Mesothelial cell of epicardium (in vitro differentiated cells): Measurements from ENCODE around the gene SAMD10. TPM values are rescaled to one million over a fixed set of nuclear protein-coding genes. Genes with fewer than 3 reads are reported as not detected.

ENCODE experiments used
- DNase-seq, 2 experiments: peaks; one replicate each; pipeline ENCODE4 v3.0.0; 2021; ENCODE audit warnings: low spot score in 2 of 2; ENCODE audit not compliant: unreplicated experiment in 2 of 2
- H3K27ac Mint-ChIP-seq: 2 replicates; pipeline ENCODE4 v1.8.0; 2021; ENCODE audit warnings: mixed read lengths
- H3K27me3 Mint-ChIP-seq: 2 replicates; pipeline ENCODE4 v1.8.0; 2021; ENCODE audit warnings: low read depth, mixed read lengths
- H3K36me3 Mint-ChIP-seq: 2 replicates; pipeline ENCODE4 v1.8.0; 2021; ENCODE audit warnings: mixed read lengths
- H3K4me1 Mint-ChIP-seq: 2 replicates; pipeline ENCODE4 v1.8.0; 2021; ENCODE audit warnings: mixed read lengths
- H3K4me3 Mint-ChIP-seq: 2 replicates; pipeline ENCODE4 v1.8.0; 2021; ENCODE audit warnings: mild to moderate bottlenecking, moderate library complexity, mixed read lengths
- H3K9me3 Mint-ChIP-seq: 2 replicates; pipeline ENCODE4 v1.8.0; 2021; ENCODE audit warnings: mixed read lengths
- CTCF ChIP-seq: fragments of 200-600 bp; sonication (generic); IDR thresholded peaks from one replicate; pipeline ENCODE4 v1.5.0; 2021; ENCODE audit warnings: antibody characterized with exemption; ENCODE audit not compliant: unreplicated experiment
- total RNA-seq: library from RNA; stranded (reverse); gene quantifications from 3 replicates; pipeline ENCODE4 v1.2.1, GENCODE V29; 2021

The SAMD10 gene
- total RNA-seq, 1 donor from 2014 or later: 11.7 TPM

GRCh38 chr20:63945921-63946920, 33.2 kb downstream of the SAMD10 start:
- peaks cover 19% of the 10 kb centered on the region for H3K4me1 Mint-ChIP-seq
- TF ChIP-seq CTCF: no peak
- no peaks in the 10 kb centered on the region for H3K9me3 Mint-ChIP-seq
- H3K36me3 Mint-ChIP-seq: peaks cover 4% of the 10 kb centered on the region
- peak overlapping the region; percentile 10 for H3K27ac Mint-ChIP-seq
- H3K4me3 Mint-ChIP-seq: no peak overlapping the region
- DNase-seq: no peak
- H3K27me3 Mint-ChIP-seq: no peaks in the 10 kb centered on the region

GRCh38 chr20:63945031-63945658, 34.3 kb downstream of the SAMD10 start:
- TF ChIP-seq CTCF: no peak
- Mint-ChIP-seq H3K27me3 (no peaks in the 10 kb centered on the region), H3K9me3 (no peaks in the 10 kb centered on the region), H3K36me3 (peaks cover 6% of the 10 kb centered on the region), H3K27ac (no peak overlapping the region), H3K4me1 (peaks cover 19% of the 10 kb centered on the region), H3K4me3 (no peak overlapping the region)
- no peak for DNase-seq

- DNase-seq: no peak
- H3K4me3 Mint-ChIP-seq: no peak overlapping the region
- no peak for TF ChIP-seq CTCF
- H3K27ac Mint-ChIP-seq: no peak overlapping the region
- peaks cover 6% of the 10 kb centered on the region for H3K36me3 Mint-ChIP-seq
- peaks cover 12% of the 10 kb centered on the region for H3K4me1 Mint-ChIP-seq
- no peaks in the 10 kb centered on the region for H3K27me3 Mint-ChIP-seq
- no peaks in the 10 kb centered on the region for H3K9me3 Mint-ChIP-seq
Measured at GRCh38 chr20:63944078-63944941, 35.1 kb downstream of the SAMD10 start.

- no peak overlapping the region for H3K4me3 Mint-ChIP-seq
- no peak overlapping the region for H3K27ac Mint-ChIP-seq
- no peak for DNase-seq
- no peak for TF ChIP-seq CTCF
- no peaks in the 10 kb centered on the region for H3K9me3 Mint-ChIP-seq
- no peaks in the 10 kb centered on the region for H3K27me3 Mint-ChIP-seq
- peaks cover 6% of the 10 kb centered on the region for H3K4me1 Mint-ChIP-seq
- H3K36me3 Mint-ChIP-seq: peaks cover 6% of the 10 kb centered on the region
Measured at GRCh38 chr20:63943808-63944077, 35.7 kb downstream of the SAMD10 start.

GRCh38 chr20:63942969-63943807, 36.3 kb downstream of the SAMD10 start:
- Mint-ChIP-seq H3K27ac (no peak overlapping the region), H3K4me3 (no peak overlapping the region), H3K36me3 (peaks cover 6% of the 10 kb centered on the region), H3K4me1 (peaks cover 2% of the 10 kb centered on the region), H3K27me3 (no peaks in the 10 kb centered on the region), H3K9me3 (no peaks in the 10 kb centered on the region)
- DNase-seq: no peak
- TF ChIP-seq CTCF: no peak
